ENCODE data around the gene MAML3.

MAML3 gene

DNA sequence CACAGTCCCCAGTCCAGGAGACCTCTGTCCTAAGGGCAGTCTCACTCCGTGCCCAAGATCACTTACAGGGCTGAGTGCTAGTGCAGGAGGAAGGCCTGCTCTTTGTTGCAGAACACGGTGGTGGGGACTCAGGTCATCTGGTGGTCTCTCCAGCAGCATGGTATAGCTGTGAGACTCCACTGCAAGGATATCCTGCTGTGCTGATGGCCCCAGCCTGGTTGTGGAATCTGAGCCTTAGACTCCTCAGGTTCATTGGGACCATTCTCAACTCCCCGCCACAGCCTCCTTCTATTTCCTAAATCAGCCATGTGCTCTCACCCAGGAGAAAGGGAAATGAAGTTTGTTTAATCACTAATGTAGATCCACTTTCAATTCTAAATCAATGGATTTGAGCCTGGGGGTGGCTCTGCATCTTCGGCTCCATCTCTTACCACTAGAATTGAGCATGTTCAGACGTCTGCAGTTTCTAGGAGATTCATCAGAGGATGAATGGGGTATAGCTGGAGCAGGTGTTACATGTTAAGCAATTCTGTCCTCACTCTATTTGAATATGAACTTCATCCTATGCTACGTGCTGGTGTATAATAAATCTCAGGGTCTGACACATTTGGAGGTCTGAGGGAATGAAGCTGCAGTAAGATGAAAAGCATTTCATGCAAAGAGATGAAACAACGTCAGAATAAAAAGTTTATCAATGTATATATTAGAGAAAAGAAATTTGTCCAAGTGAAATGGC, 299.1 kb downstream of the MAML3 start:
- no peak for DNase-seq

DNA sequence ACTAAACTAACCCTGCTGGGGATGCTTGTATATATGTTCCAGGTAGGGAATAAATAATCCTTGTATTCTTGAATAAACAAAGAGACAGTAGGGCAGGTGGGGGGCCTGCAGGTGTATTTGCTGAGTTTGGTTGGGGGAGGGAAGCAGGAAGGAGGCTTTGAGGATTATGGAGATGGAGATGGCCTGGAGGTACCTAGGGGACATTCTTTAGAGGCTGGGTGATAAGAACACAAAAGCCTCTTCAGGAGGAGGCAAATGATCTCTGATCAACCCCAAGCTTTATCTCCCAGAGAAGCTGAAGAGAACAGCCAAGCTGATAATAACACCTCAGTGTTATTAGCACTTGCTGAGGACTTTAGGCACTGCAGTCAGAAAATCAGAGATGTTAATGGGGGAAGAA, 300.7 kb downstream of the MAML3 start:
- DNase-seq, result no peak

DNA sequence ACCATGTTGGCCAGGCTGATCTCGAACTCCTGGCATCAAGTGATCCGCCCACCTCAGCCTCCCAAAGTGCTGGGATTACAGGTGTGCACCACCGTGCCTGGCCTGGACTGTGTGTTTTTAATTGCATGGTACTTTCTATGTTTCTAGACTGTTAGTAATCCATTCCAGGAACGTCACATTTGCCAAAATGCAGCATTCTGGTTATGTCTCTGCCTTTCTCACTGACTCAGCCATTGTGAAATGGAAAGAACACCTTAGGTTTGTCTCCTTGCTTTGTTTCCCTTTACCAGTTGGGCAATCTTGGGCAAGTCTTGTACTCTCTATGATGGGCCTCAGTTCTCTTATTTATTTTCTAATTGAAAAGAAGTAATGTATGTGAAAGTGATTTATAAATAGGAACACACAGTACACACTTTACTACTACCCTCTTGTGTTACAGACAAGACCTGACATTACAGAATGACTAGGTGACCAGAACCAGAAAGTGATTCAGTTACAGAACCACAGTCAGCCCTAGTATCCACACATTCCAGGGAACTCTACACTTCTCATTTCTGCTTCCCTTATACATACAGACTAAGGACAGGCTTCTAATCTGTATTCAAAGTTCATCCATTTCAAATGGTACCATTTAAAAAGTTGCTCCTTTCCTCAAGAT, 301.2 kb downstream of the MAML3 start:
- DNase-seq, result no peak

DNA sequence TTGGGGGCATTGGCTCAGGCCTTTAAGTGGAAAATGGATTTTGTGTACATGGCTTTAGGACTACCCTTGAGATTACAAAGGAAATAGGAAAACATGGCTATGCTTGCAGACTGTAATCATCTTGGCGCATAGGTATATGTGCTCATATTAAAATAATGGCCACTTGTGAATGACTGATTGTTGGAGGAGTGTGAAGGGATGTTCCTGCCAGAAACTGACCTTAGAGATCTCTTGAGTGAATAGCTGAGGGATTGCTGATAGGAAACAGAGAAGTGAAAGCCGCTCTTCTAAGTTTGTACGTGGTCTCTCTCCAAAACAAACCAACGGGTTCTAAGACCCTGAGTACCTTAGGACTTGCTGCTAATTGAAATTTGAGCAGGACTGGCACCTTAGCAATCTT, 302.3 kb downstream of the MAML3 start:
- DNase-seq, result no peak

DNA sequence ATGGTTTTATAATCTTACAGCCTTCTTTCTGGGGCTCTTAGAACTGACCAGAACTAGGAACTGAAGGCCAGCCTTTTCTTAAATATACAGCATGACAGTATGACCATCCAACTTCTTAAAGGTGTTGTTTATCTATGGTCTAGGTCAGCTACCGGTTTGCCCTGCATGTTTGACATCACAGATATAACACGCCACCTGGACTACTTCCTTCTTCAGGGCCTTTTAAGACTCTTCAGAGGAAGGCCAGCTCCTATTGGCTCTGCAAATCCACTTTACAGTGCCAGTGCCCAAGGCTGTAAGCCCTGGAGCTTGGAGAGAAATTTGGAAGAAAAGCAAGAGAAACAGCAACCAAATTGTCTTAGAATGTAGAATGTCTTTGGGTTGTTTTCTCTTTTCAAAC, 302.9 kb downstream of the MAML3 start:
- DNase-seq, result no peak

DNA sequence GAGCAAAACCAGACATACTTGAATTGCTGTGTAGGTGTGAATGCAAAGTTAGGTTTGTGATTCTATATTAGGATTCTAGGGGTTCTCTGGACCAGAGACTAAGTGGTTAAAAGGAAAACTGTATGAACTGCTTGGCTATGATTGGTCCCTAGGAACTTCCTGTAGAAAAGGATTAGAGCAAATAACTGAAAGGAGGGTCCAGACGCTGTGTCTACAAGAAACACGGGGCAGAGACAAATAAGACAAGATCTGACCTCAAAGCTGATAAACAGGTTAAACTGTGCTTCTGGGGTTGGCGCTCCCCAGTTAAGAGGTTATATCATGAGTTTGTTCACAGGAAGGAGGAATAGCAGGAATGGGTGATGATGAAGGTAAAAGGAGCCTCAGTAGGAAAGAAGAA, 304.8 kb downstream of the MAML3 start:
- DNase-seq, result no peak

DNA sequence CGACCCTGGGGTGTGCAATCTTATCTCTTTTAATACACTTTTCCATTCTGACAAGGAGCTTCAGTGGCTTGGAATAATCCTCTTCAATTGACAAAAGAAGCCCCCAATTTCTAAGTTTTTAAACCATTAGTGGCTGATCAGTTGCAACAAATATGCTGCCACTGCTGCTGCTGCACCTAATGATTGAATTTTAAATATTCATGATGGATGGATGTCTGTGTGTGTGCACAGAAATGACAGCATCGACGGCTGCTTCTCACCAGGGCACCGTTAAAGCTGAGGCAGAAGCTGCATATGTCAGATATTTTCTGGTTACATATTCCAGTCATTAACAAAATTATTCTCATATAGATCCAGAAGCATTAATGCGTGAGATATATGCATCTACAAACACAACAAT, 306.0 kb downstream of the MAML3 start:
- DNase-seq, result no peak

DNA sequence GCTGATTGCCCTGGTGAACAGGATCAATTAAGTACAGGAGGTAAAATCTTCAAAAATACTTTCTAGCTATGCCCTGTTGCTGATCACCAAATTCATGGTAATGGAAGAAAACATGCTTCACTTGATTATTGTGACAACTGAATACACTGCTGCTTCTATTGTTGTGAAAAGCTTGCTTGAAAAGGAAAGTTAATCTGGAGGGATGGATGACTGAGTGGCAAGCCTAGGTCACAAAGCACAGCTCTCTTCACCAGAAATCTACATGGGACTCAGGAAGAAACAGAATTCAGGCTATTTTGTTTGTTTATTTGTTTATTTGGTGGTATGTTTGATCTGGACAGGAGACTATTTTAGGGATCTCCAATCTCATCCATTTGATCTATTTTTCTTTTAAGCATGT, 306.4 kb downstream of the MAML3 start:
- no peak for DNase-seq

DNA sequence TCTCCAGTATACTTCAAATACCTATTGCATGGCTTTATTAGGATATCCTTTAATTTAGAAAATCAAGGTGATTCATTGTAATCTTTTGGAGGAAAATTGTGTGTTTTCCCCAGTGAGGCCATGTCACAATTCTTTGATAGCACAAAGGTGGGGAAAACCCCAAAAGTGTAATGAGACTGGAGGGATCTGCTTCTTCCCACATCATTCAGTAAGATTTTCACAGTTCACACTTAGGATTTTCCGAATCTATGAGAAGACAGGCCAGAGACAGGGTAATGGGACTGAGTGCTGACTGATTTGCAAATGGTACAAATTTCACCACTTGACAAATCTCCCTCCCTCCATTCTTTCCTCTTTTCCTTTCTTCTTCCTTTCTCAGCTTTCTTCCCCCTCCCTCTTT, 307.2 kb downstream of the MAML3 start:
- DNase-seq, result no peak

DNA sequence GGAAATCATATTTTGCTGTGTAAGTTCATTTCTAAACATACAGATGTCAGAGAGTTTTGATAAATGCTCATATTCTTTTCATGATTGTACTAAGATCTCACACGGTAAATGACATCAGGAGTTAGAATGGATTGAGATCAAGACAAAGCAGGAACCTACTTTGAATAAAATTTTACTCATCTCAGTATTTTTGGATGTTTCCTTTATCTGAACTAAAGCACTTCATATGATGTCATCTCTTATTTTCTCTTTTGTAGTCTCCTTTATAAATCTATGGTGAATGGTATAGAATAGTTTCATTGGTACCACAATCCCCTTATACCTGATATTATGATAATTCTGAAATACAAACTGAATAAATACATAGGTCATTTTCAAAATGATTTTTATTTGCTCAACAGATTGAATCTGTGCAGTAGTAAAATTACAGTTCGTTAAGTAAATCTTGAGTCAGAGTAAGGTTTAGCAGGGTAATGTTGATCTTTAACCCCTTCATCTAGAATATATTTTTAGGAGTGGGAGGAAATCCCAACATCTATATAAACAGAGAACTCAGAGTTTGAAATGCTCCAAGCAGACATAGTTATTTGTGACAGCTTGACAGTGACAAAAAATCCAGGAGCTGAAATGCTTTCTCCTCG, 308.4 kb downstream of the MAML3 start:
- no peak for DNase-seq

DNA sequence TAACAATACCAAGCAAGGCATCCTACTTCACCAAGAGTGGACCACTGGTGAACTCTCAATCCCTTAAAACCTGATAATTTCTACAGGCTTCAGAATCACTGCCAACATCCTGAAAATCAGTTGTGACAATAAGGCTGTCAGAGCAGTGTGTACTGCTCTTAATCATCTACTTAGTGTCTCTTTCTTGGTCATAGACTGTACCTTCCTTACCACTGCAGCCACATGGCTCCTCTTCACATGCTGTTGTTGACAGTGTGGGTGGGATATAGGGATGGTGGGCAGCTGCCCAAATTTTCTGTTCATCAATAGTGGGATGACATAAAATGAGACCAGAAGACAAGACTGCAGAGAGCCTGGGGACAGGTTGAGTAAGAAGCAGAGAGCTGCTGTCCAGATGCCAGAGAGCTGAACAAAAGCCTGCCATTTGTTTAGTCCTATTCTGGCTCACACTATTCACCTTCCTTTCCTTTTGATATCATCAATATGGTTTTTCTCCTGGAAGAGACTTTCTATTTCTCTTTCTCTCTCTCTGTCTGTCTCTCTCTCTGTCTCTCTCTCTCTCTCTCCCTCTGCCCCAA, 309.4 kb downstream of the MAML3 start:
- no peak for DNase-seq

DNA sequence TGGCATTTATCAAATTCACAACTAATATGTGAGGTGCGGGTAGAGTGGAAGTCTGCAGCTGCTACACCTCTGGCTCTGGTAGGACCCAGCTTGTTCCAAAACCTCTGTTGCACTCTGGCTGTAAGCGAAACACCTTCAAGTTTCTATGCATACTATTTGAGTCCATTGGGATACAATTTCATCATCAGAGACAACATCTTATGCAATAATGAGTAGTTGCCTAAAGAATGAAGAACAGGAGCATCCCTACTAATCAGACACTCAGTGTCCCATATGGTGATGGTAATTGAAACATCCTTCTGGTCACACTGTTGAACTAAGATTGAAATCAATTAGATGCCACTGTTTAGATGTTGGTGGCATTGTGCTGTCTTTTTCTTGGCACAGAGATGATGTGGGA, 309.9 kb downstream of the MAML3 start:
- DNase-seq, result no peak

DNA sequence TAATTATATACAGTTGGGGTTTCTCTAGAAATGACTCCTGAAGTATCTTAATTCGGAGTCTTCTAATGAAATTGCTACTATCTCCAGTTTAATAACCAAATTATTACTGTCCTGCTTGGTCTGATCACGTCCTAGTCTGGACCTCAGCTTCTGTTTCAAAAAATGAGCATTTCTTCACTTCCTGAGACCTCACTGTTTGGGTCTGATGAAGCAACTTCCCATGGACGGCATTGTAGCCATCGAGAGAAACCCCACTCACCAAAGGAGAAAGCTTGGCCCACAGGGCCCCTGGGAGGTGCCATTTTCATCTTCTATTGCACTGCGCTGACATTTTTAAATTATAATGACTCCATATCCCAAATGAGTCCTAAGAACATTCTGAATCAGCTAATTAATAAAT, 310.3 kb downstream of the MAML3 start:
- DNase-seq, result no peak

DNA sequence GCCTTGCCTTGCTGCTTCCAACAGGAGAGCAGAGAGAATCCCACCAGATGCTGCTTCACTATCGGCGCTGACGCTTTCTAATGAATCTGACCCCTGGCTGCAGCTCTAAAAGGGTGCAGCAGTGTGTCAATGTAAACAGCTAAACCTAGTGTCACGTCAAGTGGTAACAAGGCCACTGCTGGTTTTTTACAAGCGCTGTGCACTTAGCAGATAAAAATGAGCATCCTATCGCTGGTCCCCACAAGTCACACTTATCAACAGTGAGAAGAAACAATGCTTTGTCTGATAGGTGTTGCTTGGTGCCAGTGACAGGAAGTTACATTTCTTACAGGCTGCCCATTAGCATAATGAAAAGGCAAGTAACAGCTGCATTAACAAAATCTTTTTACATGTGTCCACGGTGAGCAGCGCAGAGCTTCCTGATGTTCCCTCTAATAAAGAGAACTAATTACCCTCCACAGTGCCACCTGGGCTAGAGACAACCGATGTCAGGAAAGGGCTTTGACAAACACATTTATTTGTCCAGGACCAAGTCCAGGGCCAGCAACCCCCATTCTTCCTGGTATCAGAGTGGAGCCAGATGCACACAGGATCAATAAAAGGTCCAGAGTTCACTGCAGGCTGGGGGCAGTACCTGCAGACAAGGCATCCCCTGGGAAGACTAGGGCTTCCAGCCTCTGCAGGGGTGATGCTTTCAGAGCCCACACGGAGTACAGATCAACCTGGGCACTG, 312.4 kb downstream of the MAML3 start:
- DNase-seq, result no peak

DNA sequence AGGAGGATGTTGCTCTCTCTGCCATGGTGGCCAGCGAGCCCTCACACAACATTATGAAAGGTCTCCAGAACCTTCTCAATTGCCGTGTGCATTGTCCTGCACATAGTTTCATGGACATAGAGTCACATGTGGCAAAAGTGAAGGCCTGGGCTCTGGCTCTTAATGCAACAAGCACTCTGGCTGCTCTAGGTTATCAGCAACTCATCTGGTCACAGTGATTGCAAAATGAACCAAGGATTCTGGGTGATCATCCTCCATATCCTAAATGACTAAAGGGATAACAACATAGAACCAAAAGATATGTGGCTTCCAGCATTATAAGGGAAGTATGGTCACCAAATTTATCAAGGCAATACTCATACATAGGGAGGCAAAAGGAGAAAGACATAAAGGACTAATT, 313.2 kb downstream of the MAML3 start:
- DNase-seq, result no peak

DNA sequence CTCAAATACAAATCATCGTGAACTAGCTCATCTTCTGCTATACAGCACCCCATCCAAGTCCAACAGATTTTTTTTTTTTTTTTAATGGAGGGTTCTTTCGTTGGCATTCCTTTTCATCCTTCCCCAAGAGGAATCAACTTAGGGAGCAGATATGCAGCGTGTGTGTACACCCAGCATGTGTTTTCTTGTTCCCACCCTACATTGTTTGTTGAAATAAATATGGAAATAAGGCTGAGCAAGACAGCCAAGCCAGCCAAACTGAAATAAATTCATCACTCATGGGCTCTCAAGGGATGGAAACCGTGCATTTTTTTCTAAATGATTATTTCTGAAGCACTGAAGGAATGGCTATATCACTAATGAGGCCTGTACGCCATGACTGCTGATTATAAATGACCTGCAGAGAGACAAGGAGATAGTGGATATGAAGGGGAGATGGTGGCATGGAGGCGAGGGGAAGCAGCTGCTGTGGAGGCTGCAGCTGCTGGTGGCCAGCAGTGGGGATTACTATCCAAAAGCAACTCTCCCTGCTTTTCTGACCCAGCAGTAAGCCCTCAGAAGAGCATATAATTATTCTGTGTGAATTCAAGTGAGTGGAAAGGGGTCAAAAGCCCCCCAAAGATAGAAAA, 314.5 kb downstream of the MAML3 start:
- no peak for DNase-seq

DNA sequence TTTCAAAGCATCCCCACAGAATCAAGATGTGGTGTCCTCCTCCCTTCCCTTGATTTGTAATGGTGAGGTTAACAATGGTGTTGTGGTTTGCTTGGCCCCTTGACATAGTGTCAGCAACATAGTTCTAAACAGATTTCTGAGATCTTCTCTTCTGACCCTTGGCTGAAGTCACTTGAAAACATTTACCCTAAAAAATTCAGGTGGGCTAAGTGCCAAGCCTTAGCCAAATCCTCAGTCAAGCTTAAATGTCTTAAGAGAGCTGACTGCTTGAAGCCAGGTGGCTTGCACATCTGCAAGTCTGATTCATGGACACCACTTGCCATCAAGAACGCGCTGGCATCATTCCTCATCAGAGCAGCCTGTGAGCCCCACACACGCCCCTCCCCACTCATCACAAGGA, 315.2 kb downstream of the MAML3 start:
- no peak for DNase-seq

DNA sequence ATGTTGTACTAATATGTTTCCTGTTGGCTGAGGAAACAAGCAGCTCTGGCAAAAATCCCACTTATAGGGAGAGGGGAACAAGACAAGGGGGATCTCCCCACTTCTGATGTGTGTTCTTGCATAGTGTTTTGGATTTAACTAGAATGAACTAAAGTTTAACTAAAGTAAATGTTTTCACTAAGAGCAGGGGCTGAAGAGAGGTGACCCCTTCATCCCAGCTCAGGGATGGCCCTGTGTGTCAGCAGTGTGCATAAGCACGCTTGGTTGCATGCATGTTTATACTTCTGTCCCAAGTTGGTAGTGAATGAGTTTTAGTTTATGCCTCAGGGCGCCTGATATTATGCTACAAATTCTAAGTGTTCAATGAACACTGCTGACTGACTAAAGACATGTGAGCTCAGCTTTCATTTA, 319.0 kb downstream of the MAML3 start:
- no peak for DNase-seq

DNA sequence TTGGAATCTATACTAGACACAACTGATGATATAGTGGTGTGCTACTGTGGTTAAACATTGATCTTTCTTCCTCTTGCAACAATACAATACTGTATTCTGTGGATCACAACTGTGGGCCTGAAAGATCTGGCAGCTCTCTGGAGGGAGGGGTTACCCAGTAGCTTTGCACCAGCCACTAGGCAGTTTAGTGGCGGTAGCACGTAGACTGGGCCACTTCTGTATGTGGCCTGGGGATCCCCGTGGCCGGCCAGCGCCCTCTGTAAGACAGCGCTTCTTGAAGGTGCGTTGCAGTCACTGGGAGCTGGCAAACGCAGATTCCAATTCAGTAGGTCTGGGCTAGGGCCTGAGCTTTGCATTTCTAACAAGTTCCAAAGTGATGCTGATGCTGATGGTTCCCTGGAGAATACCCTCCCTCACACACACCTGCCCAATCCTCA, 319.7 kb downstream of the MAML3 start:
- DNase-seq, result no peak

DNA sequence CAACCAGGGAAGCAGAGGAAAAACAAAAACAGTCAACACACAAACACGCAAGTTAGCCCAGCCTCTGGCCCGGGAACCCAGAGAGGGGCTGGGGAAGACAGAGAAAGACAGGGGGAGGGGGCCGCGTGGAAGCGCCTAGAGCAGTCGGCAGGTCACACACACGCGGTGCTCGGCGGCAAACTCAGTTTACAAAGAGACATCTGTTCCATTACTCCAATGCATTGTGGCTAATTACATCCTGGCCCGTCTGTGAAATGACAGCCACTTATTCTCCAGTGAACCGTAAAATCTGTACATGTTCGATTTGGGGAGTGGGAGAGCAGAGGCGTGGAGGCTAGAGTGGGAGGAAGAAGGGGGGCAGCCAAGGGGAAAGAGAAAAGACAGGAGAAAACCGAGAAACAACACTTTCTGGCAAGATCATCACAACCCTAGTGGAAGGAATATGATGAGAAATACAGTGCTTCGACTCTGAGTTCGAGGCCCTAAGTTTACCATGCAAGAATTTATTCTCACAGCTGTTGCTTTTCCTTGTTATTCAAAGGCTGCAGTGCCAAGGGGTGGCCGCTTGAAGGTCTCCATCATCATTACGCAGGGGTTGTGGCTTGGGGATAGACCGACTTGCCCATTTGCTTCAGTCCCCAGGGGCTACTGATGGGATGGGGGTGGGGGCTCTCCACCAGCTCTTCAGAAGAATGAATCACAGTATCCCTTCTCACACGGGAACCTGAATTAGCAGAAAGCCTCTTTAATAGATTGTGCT, 320.7 kb downstream of the MAML3 start:
- no peak for DNase-seq

DNA sequence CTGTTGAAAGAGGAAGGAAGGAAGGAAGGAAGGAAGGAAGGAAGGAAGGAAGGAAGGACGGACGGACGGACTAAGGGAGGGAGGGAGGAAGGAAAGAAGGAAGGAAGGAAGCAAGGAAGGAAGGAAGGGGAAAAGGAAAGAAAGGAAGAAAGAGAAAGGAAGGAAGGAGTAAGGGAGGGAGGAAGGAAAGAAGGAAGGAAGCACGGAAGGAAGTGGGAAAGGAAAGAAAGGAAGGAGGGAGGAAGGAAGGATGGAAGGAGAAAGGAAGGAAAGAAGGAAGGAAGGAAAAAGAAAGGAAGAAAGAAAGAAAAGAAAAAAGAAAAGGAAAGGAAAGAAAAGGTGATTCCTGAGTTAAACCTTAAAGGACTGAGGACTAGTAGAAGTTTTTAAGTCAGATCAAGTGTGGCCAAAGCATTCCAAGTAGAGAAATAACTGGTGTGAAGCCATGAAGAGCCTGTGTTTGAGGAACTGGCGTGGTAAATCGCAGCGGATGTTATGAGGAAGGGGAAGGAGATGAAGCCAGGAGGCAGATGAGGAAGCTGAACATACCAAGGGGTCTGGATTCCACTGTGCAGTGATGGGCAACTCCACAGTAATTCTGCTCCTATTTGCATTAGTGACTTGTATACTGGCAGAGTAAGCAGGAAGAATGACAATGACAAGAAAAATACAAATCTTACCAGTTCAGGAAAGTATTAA, 324.9 kb downstream of the MAML3 start:
- no peak for DNase-seq
